H1 (cell line): ENCODE results near the gene PRKN. TPM values are rescaled to one million over a fixed set of nuclear protein-coding genes. Genes with fewer than 3 reads are reported as not detected.

Experiments used
- CTCF ChIA-PET: fragments of 300-600 bp; sonication (Branson Sonifier 250); formaldehyde crosslinking; loops from one replicate; lab custom pipeline; 2021; ENCODE audit not compliant: partially characterized antibody; lab: Charles Lee
- POLR2A ChIA-PET: fragments of 300-600 bp; sonication (Branson Sonifier 250); formaldehyde crosslinking; loops from one replicate; lab custom pipeline; 2021; ENCODE audit warnings: inconsistent platforms; ENCODE audit not compliant: partially characterized antibody; lab: Charles Lee
- DNase-seq, 2 experiments: peaks; one replicate each; pipeline versions ENCODE4 v3.0.0 to v3.0.0-alpha.2; 2010 to 2022; ENCODE audit warnings: low spot score in 2 of 2, low read depth in 1 of 2, mixed read lengths in 1 of 2
- FAIRE-seq: peaks from 2 replicates; lab custom pipeline; 2011; peaks lifted over from hg19 to GRCh38; lab: Jason Lieb, UNC
- H2AFZ ChIP-seq: 2 replicates; pipeline ENCODE4 v1.8.1; 2012; ENCODE audit warnings: low read length, inconsistent platforms
- H2AK5ac ChIP-seq: 2 replicates; pipeline ENCODE4 v1.6.1; 2013; ENCODE audit warnings: low read depth, low read length
- H2BK120ac ChIP-seq: replicated peaks from 2 replicates; pipeline ENCODE3; 2013; ENCODE audit warnings: low read depth, low read length, inconsistent platforms
- H2BK12ac ChIP-seq: 2 replicates; pipeline ENCODE4 v1.6.1; 2013; ENCODE audit warnings: low read depth, low read length
- H2BK15ac ChIP-seq: 2 replicates; pipeline ENCODE4 v1.6.1; 2013; ENCODE audit warnings: low read length
- H2BK20ac ChIP-seq: 2 replicates; pipeline ENCODE4 v1.6.1; 2013; ENCODE audit warnings: low read length
- H2BK5ac ChIP-seq: 2 replicates; pipeline ENCODE4 v1.6.1; 2013; ENCODE audit warnings: low read depth, low read length
- H3K14ac ChIP-seq: 2 replicates; pipeline ENCODE4 v1.6.1; 2013; ENCODE audit warnings: inconsistent platforms; ENCODE audit not compliant: insufficient read length
- H3K18ac ChIP-seq: 2 replicates; pipeline ENCODE4 v1.6.1; 2013; ENCODE audit warnings: low read length; ENCODE audit errors: extremely low read depth
- H3K23ac ChIP-seq: 2 replicates; pipeline ENCODE4 v1.6.1; 2013; ENCODE audit warnings: inconsistent platforms; ENCODE audit not compliant: insufficient read length
- H3K23me2 ChIP-seq: 2 replicates; pipeline ENCODE4 v1.6.1; 2013; ENCODE audit warnings: low read depth, low read length
- H3K27ac ChIP-seq: 2 replicates; pipeline ENCODE4 v1.6.1; 2011; ENCODE audit warnings: low read depth, low read length, inconsistent platforms
- H3K27me3 ChIP-seq, 4 experiments: replicated peaks in 1 of 4; 1 replicate in 1 of 4; 2 replicates in 3 of 4; pipeline versions ENCODE4 v1.6.1 to v1.8.1; 2011 to 2013; ENCODE audit warnings: low read length in 3 of 4, mild to moderate bottlenecking in 3 of 4, inconsistent platforms in 2 of 4, mixed read lengths in 2 of 4, moderate library complexity in 1 of 4; ENCODE audit not compliant: control insufficient read depth in 3 of 4, insufficient read depth in 3 of 4; ENCODE audit errors: extremely low read depth in 1 of 4
- H3K36me3 ChIP-seq, 4 experiments: 2 replicates each; pipeline versions ENCODE4 v1.6.1 to v1.8.1; 2011 to 2013; ENCODE audit warnings: mild to moderate bottlenecking in 4 of 4, low read length in 3 of 4, moderate library complexity in 2 of 4, control low read depth in 1 of 4, inconsistent platforms in 1 of 4; ENCODE audit not compliant: insufficient read depth in 4 of 4, control insufficient read depth in 2 of 4
- H3K4ac ChIP-seq: replicated peaks from 2 replicates; pipeline ENCODE3; 2013; ENCODE audit warnings: low read length, low read depth, mixed read lengths, inconsistent platforms; ENCODE audit not compliant: insufficient read length
- H3K4me1 ChIP-seq, 4 experiments: replicated peaks in 1 of 4; 1 replicate in 1 of 4; 2 replicates in 3 of 4; pipeline versions ENCODE4 v1.6.1 to v1.8.1; 2011 to 2013; ENCODE audit warnings: low read length in 3 of 4, inconsistent platforms in 2 of 4, mixed read lengths in 1 of 4; ENCODE audit not compliant: insufficient read depth in 4 of 4, control insufficient read depth in 3 of 4
- H3K4me2 ChIP-seq, 2 experiments: 2 replicates each; pipeline versions ENCODE4 v1.6.1 to v1.8.1; 2011 to 2013; ENCODE audit warnings: low read depth in 2 of 2, low read length in 2 of 2, control low read depth in 1 of 2, inconsistent platforms in 1 of 2, mild to moderate bottlenecking in 1 of 2; ENCODE audit not compliant: insufficient read depth in 1 of 2
- H3K4me3 ChIP-seq, 4 experiments: fragments of 200-600, 300-600 bp in 1 of 4; sonication (generic), shearing (Covaris generic), sonication (Bioruptor Twin) in 1 of 4; 2 replicates each; pipeline versions ENCODE4 v1.5.1 to v1.8.1; 2011 to 2016; ENCODE audit warnings: low read length in 4 of 4, low read depth in 3 of 4, control low read depth in 2 of 4, inconsistent platforms in 2 of 4, mild to moderate bottlenecking in 2 of 4, mixed read lengths in 1 of 4, moderate library complexity in 1 of 4; ENCODE audit not compliant: insufficient read depth in 2 of 4; ENCODE audit errors: extremely low read depth in 1 of 4
- H3K56ac ChIP-seq: replicated peaks from 2 replicates; pipeline ENCODE3; 2013; ENCODE audit warnings: low read depth, mild to moderate bottlenecking, mixed read lengths, low read length, inconsistent platforms; ENCODE audit not compliant: insufficient read length
- H3K79me1 ChIP-seq: 2 replicates; pipeline ENCODE4 v1.6.1; 2013; ENCODE audit warnings: low read depth, low read length, control low read depth
- H3K79me2 ChIP-seq, 2 experiments: 2 replicates each; pipeline versions ENCODE4 v1.6.1 to v1.8.1; 2012 to 2013; ENCODE audit warnings: low read length in 2 of 2, mild to moderate bottlenecking in 2 of 2, inconsistent platforms in 1 of 2; ENCODE audit not compliant: insufficient read depth in 2 of 2, control insufficient read depth in 1 of 2
- H3K9ac ChIP-seq, 4 experiments: replicated peaks in 1 of 4; 1 replicate in 1 of 4; 2 replicates in 3 of 4; pipeline versions ENCODE4 v1.6.1 to v1.8.1; 2011 to 2013; ENCODE audit warnings: low read depth in 3 of 4, low read length in 3 of 4, control low read depth in 2 of 4, mild to moderate bottlenecking in 2 of 4, moderate library complexity in 2 of 4, inconsistent platforms in 1 of 4; ENCODE audit errors: extremely low read depth in 1 of 4
- H3K9me3 ChIP-seq, 2 experiments: 2 replicates each; pipeline versions ENCODE4 v1.6.1 to v1.8.1; 2012 to 2013; ENCODE audit warnings: mild to moderate bottlenecking in 2 of 2, moderate library complexity in 2 of 2, control low read depth in 1 of 2, inconsistent platforms in 1 of 2, low read depth in 1 of 2, low read length in 1 of 2, mixed read lengths in 1 of 2; ENCODE audit not compliant: insufficient read depth in 2 of 2
- H4K20me1 ChIP-seq, 2 experiments: replicated peaks in 1 of 2; 2 replicates each; pipeline versions ENCODE3 to v1.8.1; 2011 to 2013; ENCODE audit warnings: inconsistent platforms in 2 of 2, low read length in 2 of 2, mild to moderate bottlenecking in 1 of 2; ENCODE audit not compliant: insufficient read depth in 2 of 2, control insufficient read depth in 1 of 2
- H4K5ac ChIP-seq: 2 replicates; pipeline ENCODE4 v1.6.1; 2013; ENCODE audit warnings: low read length, low read depth, mixed read lengths, inconsistent platforms; ENCODE audit not compliant: insufficient read length
- H4K8ac ChIP-seq: 2 replicates; pipeline ENCODE4 v1.8.0; 2013; ENCODE audit warnings: mild to moderate bottlenecking, moderate library complexity, low read length, inconsistent platforms; ENCODE audit not compliant: insufficient read depth; ENCODE audit errors: extremely low read depth
- H4K91ac ChIP-seq: replicated peaks from 2 replicates; pipeline ENCODE3; 2013; ENCODE audit warnings: low read length, mixed read lengths, inconsistent platforms; ENCODE audit not compliant: insufficient read length
- KDM4A ChIP-seq: IDR thresholded peaks from one replicate; pipeline ENCODE4 v1.7.1; 2012; ENCODE audit warnings: low read depth, mild to moderate bottlenecking, moderate library complexity, low read length, inconsistent platforms; ENCODE audit not compliant: severe bottlenecking
- TCF12 ChIP-seq: IDR thresholded peaks from 2 replicates; pipeline ENCODE4 v1.6.1; 2011; ENCODE audit warnings: low read depth, mild to moderate bottlenecking, low read length
- WGBS, 2 experiments: shearing (Covaris generic) in 1 of 2; methylation state at CpG; one replicate each; pipeline versions ENCODE4 v1.1.6 to v1.1.7; 2013 to 2015; ENCODE audit warnings: low lambda C conversion rate in 2 of 2, mixed read lengths in 2 of 2, inconsistent platforms in 1 of 2, low coverage in 1 of 2, missing lambda C conversion rate in 1 of 2; ENCODE audit not compliant: insufficient replicate concordance in 2 of 2, insufficient coverage in 1 of 2, insufficient read length in 1 of 2; ENCODE audit errors: extremely low coverage in 1 of 2, missing lambda C conversion rate in 1 of 2; 5-methylcytosine and 5-hydroxymethylcytosine counted together
- polyA plus RNA-seq, 7 experiments: library from polyadenylated mRNA; depleted of rRNA in 3 of 7; stranded (reverse) in 5 of 7; unstranded in 2 of 7; fragments of >200 nt in 5 of 7; fragments of 200-250 nt in 2 of 7; gene quantifications; 1 replicate in 5 of 7; 2 replicates in 1 of 7; 4 replicates in 1 of 7; pipeline versions ENCODE4 v1.2.1 to v1.2.3, GENCODE V29; 2011 to 2013; ENCODE audit warnings: missing spikeins in 2 of 7, mixed read lengths in 2 of 7
- total RNA-seq: library from RNA; stranded (reverse); fragmentation: NEBNext Ultra II Directional; extraction: Animal tissue kit (Norgen Biotek cat#: 25700); gene quantifications from 2 replicates; pipeline ENCODE4 v1.2.1, GENCODE V29; 2021

The PRKN gene
- total and polyA plus RNA-seq, 2 of the 8 experiments (the other 6 are each of a cell fraction or from before 2014, with no cell fraction given), result 0.13 to 0.29 TPM

DNA sequence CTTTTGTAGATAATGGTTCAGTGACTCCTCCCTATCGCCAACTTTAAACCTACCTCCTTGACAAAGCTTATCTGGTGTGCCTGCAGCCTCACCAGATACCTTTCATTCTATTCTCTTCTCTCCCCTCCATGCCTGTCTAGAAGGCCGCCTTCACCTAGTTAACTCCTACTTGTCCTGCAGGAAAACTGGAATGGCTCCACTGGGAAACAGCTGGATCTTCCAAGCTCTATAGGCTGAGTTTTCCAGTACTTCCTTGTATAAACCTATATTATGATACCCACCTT, 6.2 kb downstream of the PRKN start:
- Histone ChIP-seq H4K8ac (no peak overlapping the region), H3K4me3 (no peak overlapping the region), H2AK5ac (no peak overlapping the region), H3K9ac (no peak overlapping the region), H3K9me3 (0 out of 4 replicates have a peak, but pooled peaks cover 0 to 2% of the 10 kb centered on the region in 2 experiments), H3K4me1 (no peaks in the 10 kb centered on the region; a peak in 1 of 7 replicates), H4K20me1 (no peaks in the 10 kb centered on the region), H3K79me1 (no peaks in the 10 kb centered on the region), H2BK15ac (no peak overlapping the region), H2BK20ac (no peak overlapping the region), H3K27me3 (no peaks in the 10 kb centered on the region; a peak in 2 of 7 replicates), H3K14ac (no peak overlapping the region), H3K36me3 (no peaks in the 10 kb centered on the region), H2BK12ac (no peak overlapping the region), H2AFZ (no peak overlapping the region), H2BK120ac (no peak overlapping the region), H3K27ac (no peak overlapping the region), H3K56ac (no peak overlapping the region), H4K5ac (no peak overlapping the region), H3K79me2 (no peaks in the 10 kb centered on the region), H4K91ac (no peak overlapping the region), H3K18ac (no peak overlapping the region), H3K4me2 (no peak overlapping the region), H3K23ac (no peak overlapping the region), H3K23me2 (no peaks in the 10 kb centered on the region), H2BK5ac (no peak overlapping the region), H3K4ac (no peak overlapping the region)
- ChIA-PET CTCF (no interaction called here), POLR2A (no interaction called here)
- no peak for TF ChIP-seq KDM4A
- TF ChIP-seq TCF12, result no peak
- FAIRE-seq (no peak), DNase-seq (no peak)
- 97% methylated on average over 2 of the region's 2 CpGs; no CpG with 5 or more reads in 1 of the 2 experiments for WGBS, 2 experiments
